HepG2 (cell line): ENCODE results near the gene GALNT17.

Experiments
- CTCF ChIP-seq: sonication (generic); formaldehyde crosslinking; IDR thresholded peaks from 2 replicates; pipeline ENCODE4 v1.5.0; 2020; ENCODE audit warnings: mild to moderate bottlenecking, missing genetic modification reagents, moderate library complexity
- ELF1 ChIP-seq: sonication (generic); formaldehyde crosslinking; IDR thresholded peaks from 2 replicates; pipeline ENCODE4 v1.4.0; 2020; ENCODE audit warnings: missing genetic modification reagents
- ELF4 ChIP-seq: sonication (generic); formaldehyde crosslinking; IDR thresholded peaks from 2 replicates; pipeline ENCODE4 v1.5.0; 2020; ENCODE audit warnings: missing genetic modification reagents, mild to moderate bottlenecking, moderate library complexity, borderline replicate concordance
- EP300 ChIP-seq, 3 experiments: sonication (generic) in 1 of 3; formaldehyde crosslinking in 1 of 3; IDR thresholded peaks; 2 replicates each; pipeline versions ENCODE4 v1.5.1 to v1.6.1; 2011 to 2020; ENCODE audit warnings: low read depth in 2 of 3, low read length in 2 of 3, borderline replicate concordance in 1 of 3, improper control_type of control experiment in 1 of 3, mild to moderate bottlenecking in 1 of 3, missing genetic modification reagents in 1 of 3, moderate library complexity in 1 of 3
- PBX3 ChIP-seq: sonication (generic); formaldehyde crosslinking; IDR thresholded peaks from 2 replicates; pipeline ENCODE4 v1.8.1; 2023; ENCODE audit warnings: missing genetic modification reagents, inconsistent platforms, borderline replicate concordance
- POLR2A ChIP-seq, 2 experiments: IDR thresholded peaks; 2 replicates each; pipeline ENCODE4 v1.6.1; 2011; ENCODE audit warnings: low read depth in 2 of 2, low read length in 2 of 2, mild to moderate bottlenecking in 1 of 2, moderate library complexity in 1 of 2; ENCODE audit not compliant: insufficient read depth in 1 of 2
- ZNF703 ChIP-seq: sonication (generic); formaldehyde crosslinking; IDR thresholded peaks from 2 replicates; pipeline ENCODE4 v1.5.1; 2020; ENCODE audit warnings: missing genetic modification reagents, mild to moderate bottlenecking, moderate library complexity, borderline replicate concordance

- no peak for TF ChIP-seq ELF1 (CRISPR knock-in tag)
- no peak for TF ChIP-seq CTCF (CRISPR knock-in tag)
- no peak for TF ChIP-seq POLR2A (IDR thresholded peaks at IDR 0.05; ENCODE audit: insufficient read depth in 1 of 2, low read depth in 2 of 2, low read length in 2 of 2)
- no peak for TF ChIP-seq PBX3
- TF ChIP-seq EP300 (IDR thresholded peaks at IDR 0.05; ENCODE audit: low read depth in 2 of 2, low read length in 2 of 2): no peak
- no peak for TF ChIP-seq EP300 (CRISPR knock-in tag; IDR thresholded peaks at IDR 0.05; ENCODE audit: borderline replicate concordance)
- TF ChIP-seq ELF4 (CRISPR knock-in tag): no peak
- no peak for TF ChIP-seq ZNF703 (CRISPR knock-in tag)
Observed at GRCh38 chr7:71386152-71386785, 254.3 kb downstream of the GALNT17 start.
